HL-60/S4 (cell line): Measurements from ENCODE around the gene RCBTB2.
"Not testable (repeated sequence)": the region's sequence is repeated elsewhere in the genome, so short reads cannot be mapped to it uniquely, and the experiment has no call there.

Source experiments
- in situ Hi-C: fragments of 300-500 bp; cut with MboI; formaldehyde crosslinking; loops from 2 replicates; pipeline ENCODE4 v1.14.3; 2022; ENCODE audit warnings: low sequenced_read_pairs

Gene RCBTB2

DNA sequence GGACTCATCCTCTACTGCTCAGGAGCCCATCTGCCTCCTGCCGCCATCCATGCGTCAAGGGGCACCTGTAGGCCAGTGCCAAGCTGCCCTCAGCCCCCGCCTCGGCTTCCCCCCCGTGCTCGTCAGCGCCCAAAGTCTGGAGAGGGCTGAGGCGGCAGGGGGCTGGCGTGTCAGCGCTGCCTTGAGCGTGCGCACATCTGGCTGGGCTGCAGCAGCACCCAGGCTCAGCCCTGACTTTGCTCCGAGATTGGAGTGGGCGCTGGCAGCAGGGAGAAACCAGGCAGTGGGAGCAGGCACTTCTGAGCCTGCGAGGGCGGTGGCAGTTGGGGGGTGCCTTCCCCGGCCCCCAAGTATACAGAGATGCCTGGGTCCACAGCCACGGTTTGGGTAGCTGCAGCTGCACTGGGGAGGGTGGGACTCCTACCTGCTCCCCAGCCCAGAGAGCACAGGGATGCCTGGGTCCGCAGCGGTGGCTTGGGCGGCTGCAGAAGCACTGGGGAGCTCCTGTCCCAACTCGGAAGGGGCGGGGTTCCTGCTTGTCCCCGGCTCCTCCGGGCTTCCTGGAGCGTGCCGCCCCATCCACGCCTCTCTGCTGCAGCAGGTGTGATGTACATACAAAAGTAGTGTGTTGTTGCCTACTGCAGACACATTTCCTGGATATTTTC lies 75.2 kb downstream of the RCBTB2 start:
- in situ Hi-C loops, result no loop called here

DNA sequence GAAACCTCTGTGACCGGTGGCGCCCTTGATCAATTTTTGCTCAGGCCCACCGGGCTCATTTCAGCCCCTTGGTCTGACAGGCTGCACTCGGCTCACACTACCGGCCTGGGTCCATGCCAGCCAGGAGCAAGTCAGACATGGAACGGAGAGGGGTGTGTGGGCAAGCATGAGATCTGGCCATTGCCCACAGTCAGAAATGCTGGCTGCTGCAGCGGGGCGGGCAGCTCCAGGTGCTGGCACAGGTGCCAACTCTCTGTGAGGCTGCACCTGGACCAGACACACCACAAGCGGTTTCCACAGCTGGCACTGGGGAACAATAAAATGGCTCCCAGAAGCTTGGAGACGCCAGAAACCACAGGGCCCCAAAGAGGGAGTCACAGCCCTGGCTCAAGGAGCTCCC lies 76.3 kb downstream of the RCBTB2 start:
- in situ Hi-C loops, result no loop called here

DNA sequence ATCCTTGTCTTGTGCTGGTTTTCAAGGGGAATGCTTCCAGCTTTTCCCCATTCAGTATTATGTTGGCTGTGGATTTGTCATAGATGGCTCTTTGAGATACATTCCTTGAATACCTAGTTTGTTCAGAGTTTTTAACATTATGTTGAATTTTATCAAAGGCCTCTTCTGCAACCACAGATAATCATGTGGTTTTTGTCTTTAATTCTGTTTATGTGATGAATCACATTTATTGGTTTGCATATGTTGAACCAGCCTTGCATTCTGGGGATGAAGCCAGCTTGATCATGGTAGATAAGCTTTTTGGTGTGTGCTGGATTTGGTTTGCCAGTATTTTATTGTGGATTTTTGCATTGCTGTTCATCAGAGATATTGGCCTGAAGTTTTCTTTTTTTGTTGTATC lies 81.7 kb downstream of the RCBTB2 start:
- in situ Hi-C loops, result not testable (repeated sequence)

DNA sequence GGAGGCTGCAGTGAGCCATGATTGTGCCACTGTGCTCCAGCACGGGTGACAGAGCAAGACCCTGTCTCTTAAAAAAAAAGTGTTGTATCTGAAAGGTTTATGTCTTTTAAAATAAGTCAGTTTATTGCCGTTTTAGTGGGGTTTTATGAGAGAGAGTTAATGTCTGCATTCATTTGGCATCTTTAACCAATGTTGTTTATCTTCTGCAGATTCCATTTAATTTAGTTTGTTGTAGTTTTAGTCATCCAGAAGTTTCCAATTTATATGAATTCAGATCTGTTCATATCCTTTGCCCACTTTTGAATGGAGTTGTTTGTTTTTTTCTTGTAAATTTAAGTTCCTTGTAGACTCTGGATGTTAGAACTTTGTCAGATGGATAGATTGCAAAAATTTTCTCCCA lies 83.2 kb downstream of the RCBTB2 start:
- in situ Hi-C loops, result no loop called here

DNA sequence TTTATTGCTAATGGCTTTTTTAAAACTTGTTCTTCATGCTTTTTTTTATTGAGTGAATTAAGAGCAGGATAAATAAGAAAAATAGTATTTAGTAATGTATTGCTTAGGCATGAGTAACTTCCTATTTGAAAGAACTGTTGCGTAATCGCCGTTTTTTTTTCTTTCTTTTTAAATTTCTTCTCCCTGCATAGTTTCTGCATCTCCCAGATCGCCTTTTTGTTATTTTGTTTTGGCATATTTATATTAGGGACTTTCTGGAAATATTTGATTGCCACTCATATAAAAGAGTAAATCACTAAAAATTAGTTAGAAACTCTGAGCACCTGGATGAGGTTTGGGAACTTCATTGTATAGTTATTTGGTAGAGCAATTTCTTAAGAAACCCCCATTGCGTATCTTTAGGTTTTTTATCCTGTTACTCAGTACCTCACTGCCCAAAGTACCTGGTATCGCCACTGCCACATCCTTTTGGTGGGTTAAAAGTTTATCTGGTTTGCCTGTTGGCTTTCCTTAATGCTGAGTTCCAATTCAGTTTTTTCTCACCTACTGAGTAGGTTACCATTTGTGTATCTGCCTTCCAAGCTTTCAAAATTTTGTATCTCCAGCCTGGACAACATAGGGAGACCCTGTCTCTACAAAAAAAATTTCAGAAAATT lies 83.8 kb downstream of the RCBTB2 start:
- in situ Hi-C loops, result no loop called here

DNA sequence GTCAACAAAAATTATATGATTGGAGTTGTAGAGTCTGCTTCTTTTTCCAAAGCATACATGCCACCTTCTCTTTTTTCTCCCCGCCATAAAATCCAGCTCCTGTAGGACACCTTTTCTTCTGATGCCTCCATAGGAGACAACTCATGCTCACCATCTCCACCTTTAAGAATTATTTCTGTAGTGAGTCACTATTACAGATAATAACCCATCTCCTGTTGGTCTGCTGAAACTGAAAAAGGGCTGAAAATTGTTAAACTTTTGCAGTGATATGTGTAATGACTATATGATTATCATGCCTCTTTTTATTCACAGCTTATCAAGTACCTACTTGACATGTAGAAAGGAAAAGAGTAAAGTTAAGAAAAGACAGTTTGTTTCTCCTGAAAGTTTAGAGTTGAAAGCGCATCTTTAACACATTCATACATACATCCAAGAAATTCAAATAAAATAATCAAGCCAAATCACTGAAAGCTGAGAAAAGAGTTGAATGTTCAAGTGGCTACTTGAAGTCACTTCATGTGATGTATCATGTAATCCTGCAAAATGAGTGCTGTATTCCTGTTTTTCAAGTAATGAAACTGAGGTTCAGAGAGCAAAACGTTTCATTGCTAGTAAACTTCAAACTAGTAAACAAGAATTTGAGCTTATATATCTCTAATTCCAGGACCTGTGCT lies 84.5 kb downstream of the RCBTB2 start:
- in situ Hi-C loops, result no loop called here

DNA sequence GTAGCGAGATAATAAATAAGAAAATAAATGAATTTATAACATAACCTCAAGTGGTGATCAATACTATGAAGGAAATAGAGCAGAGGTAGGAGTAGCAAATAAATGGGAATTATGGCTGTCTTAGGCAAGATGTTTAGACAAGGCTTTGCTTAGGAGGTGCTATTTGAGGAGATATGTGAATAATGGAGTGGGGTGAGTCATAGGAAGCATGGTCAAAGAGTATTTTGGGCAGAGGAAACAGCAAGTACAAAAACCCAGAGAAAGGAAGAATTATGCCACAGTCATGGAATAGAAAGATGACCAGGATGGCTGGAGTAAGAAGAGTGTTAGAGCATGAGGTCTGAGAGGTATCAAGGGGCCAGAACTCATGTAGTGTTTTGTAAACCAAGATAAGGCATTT lies 86.4 kb downstream of the RCBTB2 start:
- in situ Hi-C loops, result no loop called here

DNA sequence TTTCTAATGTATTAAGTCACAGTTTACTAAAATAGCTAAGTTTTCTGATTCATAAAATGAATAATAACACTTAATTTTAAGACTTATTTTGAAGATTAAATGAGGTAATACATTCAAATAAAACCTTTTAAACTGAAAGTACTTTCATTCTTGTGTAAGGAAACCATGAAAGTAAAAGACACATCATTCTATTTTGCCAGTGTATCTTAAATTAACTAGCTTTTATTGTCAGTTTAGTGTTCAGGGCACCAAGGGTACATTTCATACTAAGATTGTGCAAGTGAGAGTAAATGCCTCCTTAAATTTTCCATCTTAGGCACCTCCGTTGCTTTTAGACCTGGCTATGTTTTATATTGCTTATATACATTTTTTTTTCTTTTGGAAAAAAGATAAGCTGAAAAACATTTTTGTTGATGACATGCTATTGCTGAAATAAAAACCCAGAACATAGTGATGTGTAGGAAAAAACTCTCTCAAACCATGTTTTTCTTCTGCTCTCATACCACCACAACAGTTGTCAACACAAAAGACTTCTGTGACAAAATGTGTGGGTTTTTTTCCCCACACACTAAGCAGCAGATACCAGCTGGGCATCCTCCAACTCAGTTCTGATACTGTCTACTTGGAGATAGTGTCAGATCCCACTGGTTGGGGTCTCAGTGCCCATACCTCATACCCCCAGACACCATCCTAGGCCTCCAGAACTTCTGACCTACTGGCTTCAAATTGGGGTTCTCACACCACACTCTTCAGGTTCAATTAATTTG lies 89.3 kb downstream of the RCBTB2 start:
- in situ Hi-C loops, result no loop called here
